H9 (cell line): ENCODE results near the gene MCFD2. TPM values are rescaled to one million over a fixed set of nuclear protein-coding genes. Genes with fewer than 3 reads are reported as not detected.

ENCODE experiments used
- DNase-seq: peaks from one replicate; pipeline ENCODE4 v3.0.0-alpha.2; 2017
- H2AFZ ChIP-seq: one replicate; pipeline ENCODE4 v1.6.1; 2013; ENCODE audit warnings: mild to moderate bottlenecking, low read length, control low read depth, moderate library complexity
- H2AK5ac ChIP-seq: 2 replicates; pipeline ENCODE4 v1.6.1; 2013; ENCODE audit warnings: low read length, control low read depth, mixed read lengths; ENCODE audit not compliant: insufficient read length
- H2BK120ac ChIP-seq: one replicate; pipeline ENCODE4 v1.6.1; 2013; ENCODE audit warnings: low read depth, mild to moderate bottlenecking, low read length, control low read depth, inconsistent platforms; ENCODE audit not compliant: poor library complexity, severe bottlenecking
- H2BK12ac ChIP-seq: 2 replicates; pipeline ENCODE4 v1.6.1; 2013; ENCODE audit warnings: low read length, control low read depth, mixed read lengths, low read depth; ENCODE audit not compliant: insufficient read length
- H2BK15ac ChIP-seq: 2 replicates; pipeline ENCODE4 v1.6.1; 2013; ENCODE audit warnings: low read depth, low read length, control low read depth
- H2BK20ac ChIP-seq: one replicate; pipeline ENCODE4 v1.6.1; 2013; ENCODE audit warnings: low read depth, mild to moderate bottlenecking, low read length, control low read depth, inconsistent platforms; ENCODE audit not compliant: poor library complexity, severe bottlenecking
- H2BK5ac ChIP-seq: 2 replicates; pipeline ENCODE4 v1.6.1; 2013; ENCODE audit warnings: low read length, control low read depth, mixed read lengths; ENCODE audit not compliant: insufficient read length
- H3K14ac ChIP-seq: 2 replicates; pipeline ENCODE4 v1.6.1; 2013; ENCODE audit warnings: low read length, control low read depth; ENCODE audit not compliant: insufficient read depth
- H3K18ac ChIP-seq: 2 replicates; pipeline ENCODE4 v1.6.1; 2013; ENCODE audit warnings: low read depth, mild to moderate bottlenecking, mixed read lengths, low read length, control low read depth; ENCODE audit not compliant: insufficient read length
- H3K23ac ChIP-seq: 2 replicates; pipeline ENCODE4 v1.6.1; 2013; ENCODE audit warnings: low read length, control low read depth, mixed read lengths, low read depth; ENCODE audit not compliant: insufficient read length
- H3K23me2 ChIP-seq: 2 replicates; pipeline ENCODE4 v1.6.1; 2013; ENCODE audit warnings: low read depth, mild to moderate bottlenecking, mixed read lengths, low read length, control low read depth; ENCODE audit not compliant: insufficient read length, poor library complexity, severe bottlenecking
- H3K27ac ChIP-seq: 2 replicates; pipeline ENCODE4 v1.5.1; 2013; ENCODE audit warnings: low read length, control low read depth, mixed read lengths, low read depth; ENCODE audit not compliant: insufficient read length
- H3K27me3 ChIP-seq: 2 replicates; pipeline ENCODE4 v1.6.1; 2013; ENCODE audit warnings: low read length, control low read depth, inconsistent platforms; ENCODE audit not compliant: insufficient read depth
- H3K4ac ChIP-seq: 2 replicates; pipeline ENCODE4 v1.6.1; 2013; ENCODE audit warnings: low read depth, mild to moderate bottlenecking, control low read depth, inconsistent platforms, low read length, moderate library complexity
- H3K4me1 ChIP-seq: 2 replicates; pipeline ENCODE4 v1.6.1; 2013; ENCODE audit warnings: low read length, control low read depth, inconsistent platforms; ENCODE audit not compliant: insufficient read depth
- H3K4me2 ChIP-seq: 2 replicates; pipeline ENCODE4 v1.6.1; 2013; ENCODE audit warnings: low read length, control low read depth, mixed read lengths; ENCODE audit not compliant: insufficient read length, insufficient read depth
- H3K56ac ChIP-seq: 2 replicates; pipeline ENCODE4 v1.6.1; 2013; ENCODE audit warnings: low read depth, mild to moderate bottlenecking, mixed read lengths, low read length, control low read depth; ENCODE audit not compliant: insufficient read length
- H3K79me1 ChIP-seq: 2 replicates; pipeline ENCODE4 v1.6.1; 2013; ENCODE audit warnings: low read depth, mild to moderate bottlenecking, moderate library complexity, low read length, control low read depth, inconsistent platforms; ENCODE audit not compliant: insufficient read depth, poor library complexity, severe bottlenecking
- H3K79me2 ChIP-seq: 2 replicates; pipeline ENCODE4 v1.6.1; 2013; ENCODE audit warnings: low read length, control low read depth, inconsistent platforms; ENCODE audit not compliant: insufficient read depth
- H3K9ac ChIP-seq: 2 replicates; pipeline ENCODE4 v1.6.1; 2013; ENCODE audit warnings: low read length, control low read depth, mixed read lengths; ENCODE audit not compliant: insufficient read length; ENCODE audit errors: extremely low read depth
- H3K9me3 ChIP-seq: one replicate; pipeline ENCODE4 v1.6.1; 2013; ENCODE audit warnings: low read depth, low read length, inconsistent platforms; ENCODE audit not compliant: control insufficient read depth
- H3T11ph ChIP-seq: one replicate; pipeline ENCODE4 v1.6.1; 2013; ENCODE audit warnings: mild to moderate bottlenecking, low read length, control low read depth, inconsistent platforms
- H4K20me1 ChIP-seq: one replicate; pipeline ENCODE4 v1.6.1; 2013; ENCODE audit not compliant: control insufficient read depth, insufficient read length, insufficient read depth
- H4K5ac ChIP-seq: 2 replicates; pipeline ENCODE4 v1.6.1; 2013; ENCODE audit warnings: low read depth, mild to moderate bottlenecking, mixed read lengths, low read length, control low read depth; ENCODE audit not compliant: insufficient read length
- H4K8ac ChIP-seq: replicated peaks from 2 replicates; pipeline ENCODE4 v1.6.1; 2013; ENCODE audit warnings: low read length, control low read depth, mixed read lengths, low read depth; ENCODE audit not compliant: insufficient read length
- H4K91ac ChIP-seq: 2 replicates; pipeline ENCODE4 v1.6.1; 2013; ENCODE audit warnings: low read depth, mild to moderate bottlenecking, moderate library complexity, mixed read lengths, low read length, control low read depth; ENCODE audit not compliant: insufficient read length
- H3K27ac Mint-ChIP-seq, 3 experiments: 2 replicates in 2 of 3; 3 replicates in 1 of 3; pipeline ENCODE4 v1.8.0; 2020 to 2021; ENCODE audit warnings: mixed read lengths in 3 of 3, mild to moderate bottlenecking in 1 of 3, moderate library complexity in 1 of 3
- H3K27me3 Mint-ChIP-seq: 2 replicates; pipeline ENCODE4 v1.8.0; 2021; ENCODE audit warnings: low read depth, mild to moderate bottlenecking, moderate library complexity, mixed read lengths
- H3K36me3 Mint-ChIP-seq, 3 experiments: 2 replicates in 2 of 3; 3 replicates in 1 of 3; pipeline ENCODE4 v1.8.0; 2020 to 2021; ENCODE audit warnings: low read depth in 3 of 3, mixed read lengths in 3 of 3; ENCODE audit not compliant: insufficient read depth in 1 of 3
- H3K4me1 Mint-ChIP-seq, 2 experiments: 2 replicates each; pipeline ENCODE4 v1.8.0; 2020; ENCODE audit warnings: mixed read lengths in 2 of 2
- H3K4me3 Mint-ChIP-seq, 2 experiments: 2 replicates in 1 of 2; 3 replicates in 1 of 2; pipeline ENCODE4 v1.8.0; 2020 to 2021; ENCODE audit warnings: mild to moderate bottlenecking in 2 of 2, mixed read lengths in 2 of 2, moderate library complexity in 1 of 2
- H3K9me3 Mint-ChIP-seq, 2 experiments: 2 replicates in 1 of 2; 3 replicates in 1 of 2; pipeline ENCODE4 v1.8.0; 2020; ENCODE audit warnings: mild to moderate bottlenecking in 2 of 2, mixed read lengths in 2 of 2, moderate library complexity in 1 of 2
- WGBS: extraction: QIAGEN DNeasy Blood & Tissue Kit; methylation state at CpG from one replicate; pipeline ENCODE4 v1.1.7; 2013; ENCODE audit warnings: missing lambda C conversion rate, low lambda C conversion rate, mixed read lengths; ENCODE audit not compliant: insufficient read length; ENCODE audit errors: extremely low coverage; 5-methylcytosine and 5-hydroxymethylcytosine counted together
- total RNA-seq: library from RNA; stranded (reverse); gene quantifications from 2 replicates; pipeline ENCODE4 v1.2.1, GENCODE V29; 2021
- TF ChIP-seq, protein P1 (sequence below): fragments of 200-600 bp; sonication (generic); conservative IDR thresholded peaks from 3 replicates; pipeline ENCODE4 v1.8.0; 2021; ENCODE audit warnings: antibody characterized with exemption, mild to moderate bottlenecking

MCFD2 gene
- total RNA-seq, 1 experiment from 2014 or later: 64.6 TPM

DNA sequence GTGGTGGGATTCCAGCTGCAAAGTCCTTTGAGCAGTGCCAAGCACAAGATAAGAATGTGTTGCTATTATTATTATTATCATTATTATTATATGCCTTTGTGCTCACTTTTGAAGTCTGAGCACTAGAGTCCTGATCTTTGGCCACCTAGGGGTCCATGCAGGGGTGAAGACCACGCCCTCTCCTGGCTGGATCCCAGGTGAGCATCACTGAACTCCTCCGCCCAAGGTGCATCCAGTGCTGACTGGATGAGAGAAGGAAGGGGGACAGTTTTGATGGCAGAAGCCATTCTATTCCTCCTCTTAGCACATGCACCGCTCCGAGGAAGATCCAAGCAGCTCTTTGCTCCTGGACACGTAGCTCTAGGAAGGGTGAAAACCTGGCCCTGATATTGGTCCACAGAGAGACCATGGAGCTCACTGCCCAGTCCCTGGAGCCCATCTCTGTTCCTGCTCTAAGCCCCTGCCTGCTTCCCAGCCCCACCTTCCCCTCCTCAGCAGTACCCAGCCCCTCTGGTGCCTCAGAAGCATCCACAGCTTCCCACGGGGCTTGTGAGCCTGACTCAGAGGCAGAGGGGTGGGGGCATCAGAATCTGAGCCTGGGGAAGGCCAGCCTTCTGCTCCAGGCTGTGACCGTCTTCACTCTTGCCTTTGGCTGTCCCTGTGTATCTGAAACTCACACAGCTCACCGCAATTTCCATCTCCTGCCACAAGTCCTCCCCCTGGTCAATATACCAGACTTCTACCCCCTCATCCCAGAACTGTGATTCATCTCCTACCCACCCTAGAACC lies 45.4 kb downstream of the MCFD2 start:
- no peak overlapping the region for H2BK5ac ChIP-seq
- no peak overlapping the region for H3K23ac ChIP-seq
- H3K4me2 ChIP-seq: no peak overlapping the region
- H3K56ac ChIP-seq: no peak overlapping the region
- H3K27ac ChIP-seq: no peak overlapping the region
- H4K20me1 ChIP-seq: no peaks in the 10 kb centered on the region
- no peaks in the 10 kb centered on the region for H3K9me3 ChIP-seq
- Mint-ChIP-seq H3K27me3 (peaks cover 3% of the 10 kb centered on the region), H3K9me3 (no peaks in the 10 kb centered on the region; a peak in 2 of 5 replicates), H3K4me1 (peaks cover 5 to 8% of the 10 kb centered on the region in 2 experiments; a peak in 3 of 4 replicates), H3K27ac (no peak overlapping the region; a peak in 1 of 7 replicates), H3K36me3 (no peaks in the 10 kb centered on the region), H3K4me3 (no peak overlapping the region)
- no peak overlapping the region for H3T11ph ChIP-seq
- no peak overlapping the region for H2BK20ac ChIP-seq
- no peak overlapping the region for H3K14ac ChIP-seq
- H3K4me1 ChIP-seq: no peaks in the 10 kb centered on the region
- H3K79me2 ChIP-seq: no peaks in the 10 kb centered on the region
- H2BK15ac ChIP-seq: no peak overlapping the region
- TF ChIP-seq, protein P1, sequence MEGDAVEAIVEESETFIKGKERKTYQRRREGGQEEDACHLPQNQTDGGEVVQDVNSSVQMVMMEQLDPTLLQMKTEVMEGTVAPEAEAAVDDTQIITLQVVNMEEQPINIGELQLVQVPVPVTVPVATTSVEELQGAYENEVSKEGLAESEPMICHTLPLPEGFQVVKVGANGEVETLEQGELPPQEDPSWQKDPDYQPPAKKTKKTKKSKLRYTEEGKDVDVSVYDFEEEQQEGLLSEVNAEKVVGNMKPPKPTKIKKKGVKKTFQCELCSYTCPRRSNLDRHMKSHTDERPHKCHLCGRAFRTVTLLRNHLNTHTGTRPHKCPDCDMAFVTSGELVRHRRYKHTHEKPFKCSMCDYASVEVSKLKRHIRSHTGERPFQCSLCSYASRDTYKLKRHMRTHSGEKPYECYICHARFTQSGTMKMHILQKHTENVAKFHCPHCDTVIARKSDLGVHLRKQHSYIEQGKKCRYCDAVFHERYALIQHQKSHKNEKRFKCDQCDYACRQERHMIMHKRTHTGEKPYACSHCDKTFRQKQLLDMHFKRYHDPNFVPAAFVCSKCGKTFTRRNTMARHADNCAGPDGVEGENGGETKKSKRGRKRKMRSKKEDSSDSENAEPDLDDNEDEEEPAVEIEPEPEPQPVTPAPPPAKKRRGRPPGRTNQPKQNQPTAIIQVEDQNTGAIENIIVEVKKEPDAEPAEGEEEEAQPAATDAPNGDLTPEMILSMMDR: peak; percentile 18; the same call in 1 of the 3 replicates
- H2AFZ ChIP-seq: no peak overlapping the region
- no CpG with 5 or more reads among the region's 8 CpGs for WGBS
- no peak overlapping the region for H4K91ac ChIP-seq
- H2BK120ac ChIP-seq: no peak overlapping the region
- no peak overlapping the region for H3K4ac ChIP-seq
- no peak for DNase-seq
- no peak overlapping the region for H2AK5ac ChIP-seq
- no peak overlapping the region for H3K18ac ChIP-seq
- no peak overlapping the region for H4K8ac ChIP-seq
- no peak overlapping the region for H2BK12ac ChIP-seq
- H3K9ac ChIP-seq: no peak overlapping the region
- no peaks in the 10 kb centered on the region for H3K27me3 ChIP-seq
- H3K79me1 ChIP-seq: no peaks in the 10 kb centered on the region
- no peaks in the 10 kb centered on the region for H3K23me2 ChIP-seq
- H4K5ac ChIP-seq: no peak overlapping the region
